ENCODE measurements around the gene IL1RAPL2.

The IL1RAPL2 gene

DNA sequence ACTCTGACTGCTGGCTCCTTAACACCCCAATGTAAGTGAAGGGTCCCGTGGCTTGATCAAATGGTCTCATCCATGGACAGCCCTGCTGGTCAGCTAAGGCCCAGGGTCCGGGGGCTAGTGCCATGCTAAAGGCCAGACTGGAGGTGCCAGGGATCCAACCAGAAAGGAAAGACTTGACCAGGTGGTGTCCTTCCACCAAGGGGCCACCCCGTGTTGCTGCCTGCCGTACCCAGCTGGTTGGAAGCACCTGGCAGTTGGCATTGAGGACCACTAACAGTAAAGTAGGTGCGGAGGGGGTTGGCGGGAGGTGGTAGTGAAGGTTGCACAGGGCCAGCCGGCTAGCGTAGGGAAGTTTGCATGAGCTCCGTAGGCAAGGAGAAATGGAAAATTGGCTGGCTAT lies 1.7 kb upstream of the IL1RAPL2 start:
- H3K9ac ChIP-seq (ENCODE audit: low read length) = no peak overlapping the region
- no peaks in the 10 kb centered on the region for H3K9me3 ChIP-seq (ENCODE audit: insufficient read depth, low read length)
- H2AFZ ChIP-seq (ENCODE audit: low read depth, low read length) = no peak overlapping the region
- no peaks in the 10 kb centered on the region for H3K36me3 ChIP-seq (replicated peaks; ENCODE audit: low read depth, low read length)
- H3K4me1 ChIP-seq (ENCODE audit: low read length) = no peaks in the 10 kb centered on the region
- no peak overlapping the region for H3K4me2 ChIP-seq (ENCODE audit: low read length)
- TF ChIP-seq, protein P1, sequence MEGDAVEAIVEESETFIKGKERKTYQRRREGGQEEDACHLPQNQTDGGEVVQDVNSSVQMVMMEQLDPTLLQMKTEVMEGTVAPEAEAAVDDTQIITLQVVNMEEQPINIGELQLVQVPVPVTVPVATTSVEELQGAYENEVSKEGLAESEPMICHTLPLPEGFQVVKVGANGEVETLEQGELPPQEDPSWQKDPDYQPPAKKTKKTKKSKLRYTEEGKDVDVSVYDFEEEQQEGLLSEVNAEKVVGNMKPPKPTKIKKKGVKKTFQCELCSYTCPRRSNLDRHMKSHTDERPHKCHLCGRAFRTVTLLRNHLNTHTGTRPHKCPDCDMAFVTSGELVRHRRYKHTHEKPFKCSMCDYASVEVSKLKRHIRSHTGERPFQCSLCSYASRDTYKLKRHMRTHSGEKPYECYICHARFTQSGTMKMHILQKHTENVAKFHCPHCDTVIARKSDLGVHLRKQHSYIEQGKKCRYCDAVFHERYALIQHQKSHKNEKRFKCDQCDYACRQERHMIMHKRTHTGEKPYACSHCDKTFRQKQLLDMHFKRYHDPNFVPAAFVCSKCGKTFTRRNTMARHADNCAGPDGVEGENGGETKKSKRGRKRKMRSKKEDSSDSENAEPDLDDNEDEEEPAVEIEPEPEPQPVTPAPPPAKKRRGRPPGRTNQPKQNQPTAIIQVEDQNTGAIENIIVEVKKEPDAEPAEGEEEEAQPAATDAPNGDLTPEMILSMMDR (IDR thresholded peaks at IDR 0.05; ENCODE audit: low read depth, low read length) = no peak
- TF ChIP-seq EZH2phosphoT487 (IDR thresholded peaks at IDR 0.05; ENCODE audit: low read depth) = no peak
- H3K79me2 ChIP-seq (ENCODE audit: low read length) = no peaks in the 10 kb centered on the region
- H3K27me3 ChIP-seq (ENCODE audit: low read depth, low read length) = no peaks in the 10 kb centered on the region
- no peak overlapping the region for H3K4me3 ChIP-seq (ENCODE audit: low read length)
- no peaks in the 10 kb centered on the region for H4K20me1 ChIP-seq (ENCODE audit: insufficient read depth, low read length)
- no peak overlapping the region for H3K27ac ChIP-seq (ENCODE audit: low read length)

DNA sequence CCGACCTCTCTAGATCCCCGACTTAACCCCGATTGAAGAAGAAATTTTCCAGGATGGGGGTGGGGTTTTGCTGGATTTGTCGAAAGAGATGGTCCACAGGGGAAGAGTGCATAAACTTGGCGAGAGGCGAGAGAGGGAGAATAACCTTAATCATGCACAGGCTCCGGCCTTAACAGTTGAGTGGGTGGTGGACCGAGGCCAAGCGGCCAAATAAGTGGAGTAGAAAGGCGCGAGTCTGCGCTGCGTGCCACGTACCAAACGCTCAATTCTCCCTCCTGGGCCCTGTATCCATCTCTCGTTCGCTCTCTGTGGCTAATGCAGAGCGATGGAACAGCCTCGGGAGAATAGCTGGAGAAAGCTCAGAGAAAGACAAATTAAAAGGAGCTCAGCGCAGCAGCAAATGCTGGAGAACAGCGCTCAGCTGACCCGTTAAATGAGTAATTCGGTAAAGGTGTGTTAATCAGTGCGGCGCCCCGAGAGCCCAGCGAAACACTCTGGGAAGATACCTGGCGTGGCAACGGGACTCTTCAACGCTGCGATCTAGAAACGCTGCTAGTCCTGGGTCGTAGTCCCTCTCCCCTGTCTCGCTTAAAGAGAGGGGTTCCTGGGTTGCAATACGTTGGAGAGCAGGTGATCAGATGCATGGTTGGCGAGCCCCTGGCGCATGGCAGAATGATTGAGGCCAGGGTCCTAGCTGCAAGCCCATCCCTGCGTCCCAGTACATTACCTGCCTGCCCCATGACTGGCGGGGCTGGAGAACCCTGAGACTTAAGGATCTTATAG lies 887 bp upstream of the IL1RAPL2 start:
- H3K4me3 ChIP-seq (ENCODE audit: low read length) = no peak overlapping the region
- no peaks in the 10 kb centered on the region for H3K79me2 ChIP-seq (ENCODE audit: low read length)
- no peaks in the 10 kb centered on the region for H3K27me3 ChIP-seq (ENCODE audit: low read depth, low read length)
- no peak overlapping the region for H3K4me2 ChIP-seq (ENCODE audit: low read length)
- no peak overlapping the region for H2AFZ ChIP-seq (ENCODE audit: low read depth, low read length)
- H3K9ac ChIP-seq (ENCODE audit: low read length) = no peak overlapping the region
- H3K36me3 ChIP-seq (replicated peaks; ENCODE audit: low read depth, low read length) = no peaks in the 10 kb centered on the region
- H4K20me1 ChIP-seq (ENCODE audit: insufficient read depth, low read length) = no peaks in the 10 kb centered on the region
- no peaks in the 10 kb centered on the region for H3K9me3 ChIP-seq (ENCODE audit: insufficient read depth, low read length)
- no peak overlapping the region for H3K27ac ChIP-seq (ENCODE audit: low read length)
- TF ChIP-seq, protein P1 (IDR thresholded peaks at IDR 0.05; ENCODE audit: low read depth, low read length) = no peak
- TF ChIP-seq EZH2phosphoT487 (IDR thresholded peaks at IDR 0.05; ENCODE audit: low read depth) = no peak
- H3K4me1 ChIP-seq (ENCODE audit: low read length) = no peaks in the 10 kb centered on the region

DNA sequence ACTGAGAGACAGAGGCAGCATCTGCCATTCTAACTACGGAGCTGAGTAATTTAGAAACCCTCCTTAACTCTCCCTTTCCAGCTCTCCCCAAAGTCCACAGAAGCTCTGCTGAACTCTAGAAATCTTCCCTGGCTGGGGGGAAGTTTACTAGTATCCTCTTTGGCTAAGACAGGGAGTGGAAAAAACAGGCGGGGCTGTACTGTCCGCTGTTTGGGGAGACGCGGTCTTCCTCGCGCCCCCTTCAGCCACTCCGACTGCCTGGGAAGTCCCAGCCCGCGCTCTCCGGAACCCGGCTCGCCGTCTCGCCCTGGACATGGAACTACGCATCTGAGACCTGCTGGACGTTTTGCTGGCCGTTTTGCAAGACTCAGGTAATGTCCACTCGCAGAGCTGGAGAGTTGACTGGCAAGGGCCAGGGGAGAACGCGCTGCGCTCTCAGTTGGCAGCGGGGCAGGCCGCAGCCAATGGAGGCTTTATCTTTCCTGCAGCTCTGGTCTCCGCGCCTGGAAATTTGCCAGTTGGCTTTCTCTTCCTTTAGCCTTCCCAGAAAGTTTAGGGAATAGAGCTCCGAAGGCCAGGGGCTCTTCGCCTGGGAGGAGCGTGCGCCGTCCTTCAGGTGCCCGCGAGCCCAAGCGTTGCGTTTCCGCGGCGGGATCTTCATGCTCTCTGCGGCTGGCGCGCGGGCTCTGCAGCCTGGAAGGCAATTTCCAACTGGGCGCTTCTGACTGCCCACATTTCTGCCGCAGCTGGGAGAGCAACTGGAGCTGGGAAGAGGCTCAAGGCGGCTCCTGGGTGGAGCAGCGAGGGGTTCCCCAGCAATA lies 892 bp downstream of the IL1RAPL2 start:
- H3K4me3 ChIP-seq (ENCODE audit: low read length) = no peak overlapping the region
- no peaks in the 10 kb centered on the region for H3K27me3 ChIP-seq (ENCODE audit: low read depth, low read length)

DNA sequence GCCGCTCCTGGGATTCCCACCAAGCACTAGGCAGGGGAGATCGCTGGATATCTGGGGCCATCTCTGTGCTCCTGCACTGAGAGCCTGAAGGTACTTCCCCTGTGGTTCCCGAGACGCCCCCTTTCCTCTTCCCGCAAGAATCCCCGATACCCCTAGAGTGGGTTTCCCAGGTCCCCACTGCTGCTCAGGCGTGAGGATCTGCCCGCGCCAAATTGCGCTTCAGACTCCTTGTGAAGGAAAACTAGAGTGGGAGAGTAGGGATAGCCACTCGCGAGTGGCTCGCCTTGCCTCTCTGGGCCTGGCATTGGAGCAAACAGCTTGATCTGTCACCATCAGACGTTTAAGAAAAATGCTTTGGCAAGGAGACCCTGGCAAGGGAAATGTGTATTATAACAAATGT lies 1.5 kb downstream of the IL1RAPL2 start:
- no peaks in the 10 kb centered on the region for H3K36me3 ChIP-seq (replicated peaks; ENCODE audit: low read depth, low read length)
- H3K27ac ChIP-seq (ENCODE audit: low read length) = no peak overlapping the region
- H3K4me3 ChIP-seq (ENCODE audit: low read length) = no peak overlapping the region
- no peaks in the 10 kb centered on the region for H3K9me3 ChIP-seq (ENCODE audit: insufficient read depth, low read length)
- no peaks in the 10 kb centered on the region for H4K20me1 ChIP-seq (ENCODE audit: insufficient read depth, low read length)
- no peaks in the 10 kb centered on the region for H3K27me3 ChIP-seq (ENCODE audit: low read depth, low read length)
- H2AFZ ChIP-seq (ENCODE audit: low read depth, low read length) = no peak overlapping the region
- H3K4me1 ChIP-seq (ENCODE audit: low read length) = no peaks in the 10 kb centered on the region
- no peak overlapping the region for H3K4me2 ChIP-seq (ENCODE audit: low read length)
- H3K79me2 ChIP-seq (ENCODE audit: low read length) = no peaks in the 10 kb centered on the region
- no peak overlapping the region for H3K9ac ChIP-seq (ENCODE audit: low read length)
- TF ChIP-seq, protein P1 (IDR thresholded peaks at IDR 0.05; ENCODE audit: low read depth, low read length) = no peak
- TF ChIP-seq EZH2phosphoT487 (IDR thresholded peaks at IDR 0.05; ENCODE audit: low read depth) = no peak

More for the DNA sequence above, 892 bp downstream of the IL1RAPL2 start:
- Histone ChIP-seq H4K20me1 (ENCODE audit: insufficient read depth, low read length) (no peaks in the 10 kb centered on the region), H3K27ac (ENCODE audit: low read length) (no peak overlapping the region), H3K79me2 (ENCODE audit: low read length) (no peaks in the 10 kb centered on the region), H3K4me1 (ENCODE audit: low read length) (no peaks in the 10 kb centered on the region), H3K9me3 (ENCODE audit: insufficient read depth, low read length) (no peaks in the 10 kb centered on the region), H3K36me3 (replicated peaks; ENCODE audit: low read depth, low read length) (no peaks in the 10 kb centered on the region), H3K9ac (ENCODE audit: low read length) (no peak overlapping the region), H3K4me2 (ENCODE audit: low read length) (no peak overlapping the region), H2AFZ (ENCODE audit: low read depth, low read length) (no peak overlapping the region)
- no peak for TF ChIP-seq EZH2phosphoT487 (IDR thresholded peaks at IDR 0.05; ENCODE audit: low read depth)
- TF ChIP-seq, protein P1 (IDR thresholded peaks at IDR 0.05; ENCODE audit: low read depth, low read length) = no peak

All from OCI-LY3 (cell line).